Fibroblast of villous mesenchyme (primary cell): ENCODE measurements around the gene HNRNPD. TPM values are rescaled to one million over a fixed set of nuclear protein-coding genes. Genes with fewer than 3 reads are reported as not detected.
"Not testable (repeated sequence)": the region's sequence is repeated elsewhere in the genome, so short reads cannot be mapped to it uniquely, and the experiment has no call there.

Source experiments
- DNase-seq: peaks from one replicate; pipeline ENCODE4 v3.0.0-alpha.2; 2010; ENCODE audit warnings: low read depth
- H3K4me3 ChIP-seq: 2 replicates; pipeline ENCODE4 v1.5.1; 2011; ENCODE audit warnings: low read depth, mild to moderate bottlenecking, low read length
- small RNA-seq: library from RNA; depleted of rRNA; stranded (forward); fragments of <200 nt; gene quantifications from one replicate; pipeline ENCODE3, GENCODE V24; 2012
- total RNA-seq: library from RNA; depleted of rRNA; stranded (reverse); fragments of >200 nt; gene quantifications from 2 replicates; pipeline ENCODE4 v1.2.3, GENCODE V29; 2012
- TF ChIP-seq, protein P1 (sequence below): IDR thresholded peaks from 2 replicates; pipeline ENCODE4 v1.5.1; 2012; ENCODE audit warnings: low read depth, mild to moderate bottlenecking, low read length; ENCODE audit not compliant: insufficient read depth

Gene HNRNPD
- total RNA-seq, 1 donor, result 25.0 TPM

DNA sequence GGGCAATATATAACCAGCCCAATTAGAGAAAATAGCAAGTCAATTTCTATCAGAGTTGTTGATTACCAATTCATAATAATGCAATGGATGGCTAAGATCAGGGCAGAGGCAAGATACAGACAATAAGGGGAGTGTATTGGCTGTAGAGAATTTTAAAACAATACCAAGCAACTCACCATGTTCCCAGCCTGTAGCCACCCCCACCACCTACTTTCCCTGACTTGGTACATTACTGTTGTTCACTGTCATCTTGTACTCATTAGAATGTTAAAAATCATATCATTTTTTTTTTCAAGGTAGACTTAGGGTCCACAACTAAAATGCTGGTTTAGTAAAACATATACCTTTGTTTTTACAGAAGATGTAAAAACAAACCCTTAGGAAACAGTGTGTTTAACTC, 27.7 kb downstream of the HNRNPD start:
- no peak for DNase-seq

DNA sequence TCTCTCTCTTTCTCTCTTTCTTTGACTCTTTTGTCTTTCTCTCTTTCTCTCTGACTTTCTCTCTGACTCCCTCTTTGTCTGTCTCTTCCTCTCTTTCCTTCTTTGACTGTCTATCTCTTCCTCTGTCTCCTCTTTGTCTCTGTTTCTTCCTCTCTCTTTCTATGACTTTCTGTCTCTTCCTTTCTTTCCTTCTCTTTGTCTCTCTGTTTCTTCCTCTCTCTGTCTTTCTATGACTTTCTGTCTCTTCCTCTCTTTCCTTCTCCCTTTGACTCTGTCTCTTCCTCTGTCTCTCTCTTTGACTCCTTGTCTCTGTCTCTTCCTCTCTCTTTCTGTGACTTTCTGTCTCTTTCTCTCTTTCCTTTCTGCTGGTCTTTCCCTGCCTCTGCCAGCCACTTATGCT, 38.7 kb downstream of the HNRNPD start:
- DNase-seq, result no peak
- no peak overlapping the region for H3K4me3 ChIP-seq
- TF ChIP-seq, protein P1, sequence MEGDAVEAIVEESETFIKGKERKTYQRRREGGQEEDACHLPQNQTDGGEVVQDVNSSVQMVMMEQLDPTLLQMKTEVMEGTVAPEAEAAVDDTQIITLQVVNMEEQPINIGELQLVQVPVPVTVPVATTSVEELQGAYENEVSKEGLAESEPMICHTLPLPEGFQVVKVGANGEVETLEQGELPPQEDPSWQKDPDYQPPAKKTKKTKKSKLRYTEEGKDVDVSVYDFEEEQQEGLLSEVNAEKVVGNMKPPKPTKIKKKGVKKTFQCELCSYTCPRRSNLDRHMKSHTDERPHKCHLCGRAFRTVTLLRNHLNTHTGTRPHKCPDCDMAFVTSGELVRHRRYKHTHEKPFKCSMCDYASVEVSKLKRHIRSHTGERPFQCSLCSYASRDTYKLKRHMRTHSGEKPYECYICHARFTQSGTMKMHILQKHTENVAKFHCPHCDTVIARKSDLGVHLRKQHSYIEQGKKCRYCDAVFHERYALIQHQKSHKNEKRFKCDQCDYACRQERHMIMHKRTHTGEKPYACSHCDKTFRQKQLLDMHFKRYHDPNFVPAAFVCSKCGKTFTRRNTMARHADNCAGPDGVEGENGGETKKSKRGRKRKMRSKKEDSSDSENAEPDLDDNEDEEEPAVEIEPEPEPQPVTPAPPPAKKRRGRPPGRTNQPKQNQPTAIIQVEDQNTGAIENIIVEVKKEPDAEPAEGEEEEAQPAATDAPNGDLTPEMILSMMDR, result no peak

More for the DNA sequence above, 27.7 kb downstream of the HNRNPD start:
- TF ChIP-seq, protein P1, result no peak
- H3K4me3 ChIP-seq, result no peak overlapping the region

DNA sequence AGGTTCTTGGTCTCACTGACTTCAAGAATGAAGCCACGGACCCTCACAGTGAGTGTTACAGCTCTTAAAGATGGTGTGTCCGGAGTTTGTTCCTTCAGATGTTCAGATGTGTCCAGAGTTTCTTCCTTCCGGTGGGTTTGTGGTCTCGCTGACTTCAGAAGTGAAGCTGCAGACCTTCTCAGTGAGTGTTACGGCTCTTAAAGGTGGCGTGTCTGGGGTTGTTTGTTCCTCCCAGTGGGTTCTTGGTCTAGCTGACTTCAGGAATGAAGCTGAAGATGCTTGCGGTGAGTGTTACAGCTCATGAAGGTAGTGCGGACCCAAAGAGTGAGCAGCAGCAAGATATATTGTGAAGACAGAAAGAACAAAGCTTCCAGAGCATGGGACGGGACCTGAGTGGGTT, 40.1 kb downstream of the HNRNPD start:
- not testable (repeated sequence) for H3K4me3 ChIP-seq, DNase-seq

DNA sequence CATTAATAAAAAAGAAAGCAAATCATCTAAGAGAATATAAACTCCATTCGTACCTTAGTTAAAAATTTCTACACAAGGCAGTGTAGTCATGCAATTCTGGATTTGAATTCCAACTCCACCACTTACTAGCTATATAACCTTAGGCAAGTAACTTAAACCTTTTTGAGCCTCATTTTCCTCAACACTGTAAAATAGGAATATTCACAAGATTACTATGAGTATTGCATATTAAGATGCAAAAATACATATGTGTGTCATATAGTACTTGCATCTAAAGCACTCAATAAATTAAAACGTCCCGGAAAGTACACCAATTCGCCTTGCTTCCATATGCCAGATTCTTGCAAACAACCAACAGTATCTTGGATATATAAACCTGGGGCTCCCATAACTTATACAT, 42.0 kb downstream of the HNRNPD start:
- H3K4me3 ChIP-seq, result no peak overlapping the region
- TF ChIP-seq, protein P1, result no peak
- DNase-seq, result no peak

DNA sequence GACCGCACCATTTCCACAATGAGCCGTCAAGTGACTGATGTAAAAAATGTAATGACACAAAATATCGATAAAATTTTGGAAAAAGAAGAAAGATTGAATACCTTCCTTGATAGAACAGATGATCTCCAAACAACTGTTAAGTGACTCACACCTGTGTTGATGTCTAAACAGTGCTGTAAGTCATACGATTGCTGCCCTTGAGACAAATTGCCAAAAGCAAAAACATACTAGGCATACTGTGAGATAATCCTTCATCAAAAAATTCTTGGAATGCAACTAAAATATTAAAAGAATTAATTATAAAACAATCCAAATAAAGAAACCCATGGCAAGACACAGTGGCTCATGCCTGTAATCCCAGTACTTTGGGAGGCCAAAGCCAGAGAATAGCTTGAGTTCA, 53.4 kb downstream of the HNRNPD start:
- no peak for DNase-seq
- H3K4me3 ChIP-seq, result no peak overlapping the region
- TF ChIP-seq, protein P1, result no peak

DNA sequence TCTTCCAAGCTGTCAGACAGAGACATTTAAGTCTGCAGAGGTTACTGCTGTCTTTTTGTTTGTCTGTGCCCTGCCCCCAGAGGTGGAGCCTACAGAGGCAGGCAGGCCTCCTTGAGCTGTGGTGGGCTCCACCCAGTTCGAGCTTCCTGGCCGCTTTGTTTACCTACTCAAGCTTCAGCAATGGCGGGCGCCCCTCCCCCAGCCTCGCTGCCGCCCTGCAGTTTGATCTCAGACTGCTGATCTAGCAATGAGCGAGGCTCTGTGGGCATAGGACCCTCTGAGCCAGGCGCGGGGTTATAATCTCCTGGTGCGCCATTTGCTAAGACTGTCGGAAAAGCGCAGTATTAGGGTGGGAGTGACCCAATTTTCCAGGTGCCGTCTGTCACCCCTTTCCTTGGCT, 70.7 kb downstream of the HNRNPD start:
- not testable (repeated sequence) for H3K4me3 ChIP-seq, DNase-seq

Small RNA genes lying within 50 kb of the gene (small RNA-seq; reads per million reads assigned to genes)
- gene RF00150, result not detected

Other genes with a start within 250 kb of the HNRNPD start
- 174 and 188 TPM in 2 replicates for gene HNRNPDL, start 56.5 kb upstream of the HNRNPD start, total RNA-seq
- gene ENOPH1, start 56.6 kb upstream of the HNRNPD start, total RNA-seq, result 36.7 TPM in 2 replicates
- gene TMEM150C, start 188.0 kb upstream of the HNRNPD start, total RNA-seq, result under 0.01 and 0.43 TPM in 2 replicates